AG04450 (cell line): Measurements from ENCODE around the gene GNPTG. TPM values are rescaled to one million over a fixed set of nuclear protein-coding genes. Genes with fewer than 3 reads are reported as not detected.
A peak's percentile ranks its signal among the peaks of the same experiment; 100 is the strongest.

ENCODE experiments used
- CTCF ChIA-PET: fragments of 300-600, 350-600 bp; formaldehyde crosslinking; extraction: SDS; loops from one replicate; lab custom pipeline; 2022; ENCODE audit warnings: antibody characterized with exemption, inconsistent platforms; lab: Charles Lee
- POLR2A ChIA-PET: fragments of 350-600 bp; formaldehyde crosslinking; extraction: SDS; loops from one replicate; lab custom pipeline; 2021; ENCODE audit warnings: antibody characterized with exemption, inconsistent platforms; lab: Yijun Ruan, JAX
- DNase-seq: peaks from one replicate; pipeline ENCODE4 v3.0.0-alpha.2; 2011; ENCODE audit warnings: low read depth, low spot score
- H3K27ac ChIP-seq: one replicate; pipeline ENCODE4 v1.5.1; 2012; ENCODE audit warnings: low read depth, low read length, control low read depth
- H3K27me3 ChIP-seq: one replicate; pipeline ENCODE4 v1.6.0; 2012; ENCODE audit warnings: low read length; ENCODE audit not compliant: control insufficient read depth, insufficient read depth
- H3K4me3 ChIP-seq: 2 replicates; pipeline ENCODE4 v1.5.1; 2011; ENCODE audit warnings: mild to moderate bottlenecking, low read depth, low read length, control low read depth
- H3K9me3 ChIP-seq: 2 replicates; pipeline ENCODE4 v1.5.1; 2012; ENCODE audit warnings: low read length; ENCODE audit not compliant: control insufficient read depth, insufficient read depth
- CTCF ChIP-seq: IDR thresholded peaks from 2 replicates; pipeline ENCODE4 v1.5.1; 2011; ENCODE audit warnings: low read depth, low read length, control low read depth, inconsistent platforms
- polyA plus RNA-seq: library from polyadenylated mRNA; depleted of rRNA; stranded (reverse); fragments of >200 nt; gene quantifications from 2 replicates; pipeline ENCODE4 v1.2.3, GENCODE V29; 2011

GNPTG gene
- polyA plus RNA-seq, 1 experiment: 40.5 TPM

GRCh38 chr16:1378804-1379303 is 27.1 kb downstream of the GNPTG start:
- DNase-seq: peak; percentile 13
- Histone ChIP-seq H3K4me3 (peak overlapping the region; percentile 57), H3K27me3 (no peaks in the 10 kb centered on the region), H3K9me3 (no peaks in the 10 kb centered on the region; the same call in 1 of the 2 replicates), H3K27ac (peak overlapping the region; percentile 47)
- ChIA-PET POLR2A (interaction anchor here (1.3 kb wide), 1 partner anchor 15 kb away, joined by 4 read pairs; no protein-coding TSS in a partner anchor), CTCF (interaction anchor here (0.5 to 1.9 kb wide), 2 partner anchors 14 to 66 kb away, joined by 5 to 10 read pairs; no protein-coding TSS in a partner anchor)
- TF ChIP-seq CTCF: no peak

GRCh38 chr16:1379304-1380076 is 27.8 kb downstream of the GNPTG start:
- Histone ChIP-seq H3K9me3 (no peaks in the 10 kb centered on the region; the same call in 1 of the 2 replicates), H3K27me3 (no peaks in the 10 kb centered on the region), H3K27ac (peak overlapping the region; percentile 47), H3K4me3 (peak overlapping the region; percentile 57)
- no peak for DNase-seq
- CTCF ChIA-PET: interaction anchor here (1.9 to 2.3 kb wide), 2 partner anchors 15 to 17 kb away, joined by 10 read pairs; no protein-coding TSS in a partner anchor
- no peak for TF ChIP-seq CTCF
- POLR2A ChIA-PET: interaction anchor here (0.6 to 0.8 kb wide), 2 partner anchors 41 to 1644 kb away, joined by 3 read pairs; partner anchors contain the start of genes HCFC1R1 and UQCC4

GRCh38 chr16:1380195-1380594 is 28.5 kb downstream of the GNPTG start:
- POLR2A ChIA-PET: interaction anchor here (0.6 to 0.8 kb wide), 2 partner anchors 40 to 1643 kb away, joined by 3 read pairs; partner anchors contain the start of genes HCFC1R1 and UQCC4
- CTCF ChIA-PET: interaction anchor here (2.3 kb wide), 1 partner anchor 17 kb away, joined by 10 read pairs; no protein-coding TSS in a partner anchor
- DNase-seq: no peak
- no peak for TF ChIP-seq CTCF
- H3K9me3 ChIP-seq: no peaks in the 10 kb centered on the region; the same call in 1 of the 2 replicates
- H3K27ac ChIP-seq: no peak overlapping the region
- no peak overlapping the region for H3K4me3 ChIP-seq
- H3K27me3 ChIP-seq: no peaks in the 10 kb centered on the region

- no peak overlapping the region for H3K4me3 ChIP-seq
- CTCF ChIA-PET: interaction anchor here (2.3 kb wide), 1 partner anchor 19 kb away, joined by 10 read pairs; no protein-coding TSS in a partner anchor
These were observed 30.1 kb downstream of the GNPTG start for GRCh38 chr16:1381612-1382406.

More at GRCh38 chr16:1381612-1382406, 30.1 kb downstream of the GNPTG start:
- H3K9me3 ChIP-seq: no peaks in the 10 kb centered on the region; the same call in 1 of the 2 replicates
- POLR2A ChIA-PET: interaction anchor here (0.5 kb wide), 1 partner anchor 39 kb away, joined by 3 read pairs; no protein-coding TSS in a partner anchor
- DNase-seq: no peak
- H3K27me3 ChIP-seq: no peaks in the 10 kb centered on the region
- no peak for TF ChIP-seq CTCF
- no peak overlapping the region for H3K27ac ChIP-seq
